ES-I3 (cell line): ENCODE results near the gene ITPR1.

Source experiments
- H3K36me3 ChIP-seq: 2 replicates; pipeline ENCODE4 v1.6.1; 2013; ENCODE audit warnings: mild to moderate bottlenecking, low read length, control low read depth, moderate library complexity; ENCODE audit not compliant: insufficient read depth
- H3K4me1 ChIP-seq: 2 replicates; pipeline ENCODE4 v1.6.1; 2013; ENCODE audit warnings: mild to moderate bottlenecking, control low read depth, low read length; ENCODE audit not compliant: insufficient read depth
- H3K9ac ChIP-seq: 2 replicates; pipeline ENCODE4 v1.6.1; 2013; ENCODE audit warnings: low read depth, mild to moderate bottlenecking, low read length, moderate library complexity
- H3K9me3 ChIP-seq: 2 replicates; pipeline ENCODE4 v1.6.1; 2013; ENCODE audit warnings: mild to moderate bottlenecking, low read length, moderate library complexity; ENCODE audit not compliant: control insufficient read depth, insufficient read depth

The ITPR1 gene

GRCh38 chr3:4823986-4824925, 331.1 kb downstream of the ITPR1 start:
- no peaks in the 10 kb centered on the region for H3K9me3 ChIP-seq
- H3K36me3 ChIP-seq, result no peaks in the 10 kb centered on the region
- H3K9ac ChIP-seq, result no peak overlapping the region
- peaks cover 11% of the 10 kb centered on the region for H3K4me1 ChIP-seq

GRCh38 chr3:4824926-4825325, 331.8 kb downstream of the ITPR1 start:
- Histone ChIP-seq H3K36me3 (no peaks in the 10 kb centered on the region), H3K9me3 (no peaks in the 10 kb centered on the region), H3K9ac (no peak overlapping the region), H3K4me1 (peaks cover 11% of the 10 kb centered on the region)

- Histone ChIP-seq H3K9ac (no peak overlapping the region), H3K4me1 (peaks cover 15% of the 10 kb centered on the region), H3K36me3 (no peaks in the 10 kb centered on the region), H3K9me3 (no peaks in the 10 kb centered on the region)
Observed at GRCh38 chr3:4825436-4826236, 332.5 kb downstream of the ITPR1 start.

- Histone ChIP-seq H3K4me1 (peaks cover 21% of the 10 kb centered on the region), H3K36me3 (no peaks in the 10 kb centered on the region), H3K9ac (no peak overlapping the region), H3K9me3 (no peaks in the 10 kb centered on the region)
Observed at GRCh38 chr3:4826237-4827100, 333.3 kb downstream of the ITPR1 start.

- no peaks in the 10 kb centered on the region for H3K9me3 ChIP-seq
- no peak overlapping the region for H3K9ac ChIP-seq
- H3K4me1 ChIP-seq, result peaks cover 23% of the 10 kb centered on the region
- H3K36me3 ChIP-seq, result no peaks in the 10 kb centered on the region
Observed at GRCh38 chr3:4827767-4828166, 334.6 kb downstream of the ITPR1 start.

GRCh38 chr3:4828279-4829030, 335.3 kb downstream of the ITPR1 start:
- Histone ChIP-seq H3K9me3 (no peaks in the 10 kb centered on the region), H3K36me3 (no peaks in the 10 kb centered on the region), H3K9ac (no peak overlapping the region), H3K4me1 (peaks cover 23% of the 10 kb centered on the region)

- H3K36me3 ChIP-seq, result no peaks in the 10 kb centered on the region
- H3K9me3 ChIP-seq, result no peaks in the 10 kb centered on the region
- no peak overlapping the region for H3K9ac ChIP-seq
- H3K4me1 ChIP-seq, result peaks cover 23% of the 10 kb centered on the region
Observed at GRCh38 chr3:4829031-4829394, 335.9 kb downstream of the ITPR1 start.

GRCh38 chr3:4830586-4830914, 337.4 kb downstream of the ITPR1 start:
- H3K9ac ChIP-seq, result no peak overlapping the region

GRCh38 chr3:4831580-4831950, 338.4 kb downstream of the ITPR1 start:
- Histone ChIP-seq H3K9ac (no peak overlapping the region), H3K4me1 (peaks cover 12% of the 10 kb centered on the region; the same call in 1 of the 2 replicates)

More at GRCh38 chr3:4830586-4830914, 337.4 kb downstream of the ITPR1 start:
- Histone ChIP-seq H3K9me3 (no peaks in the 10 kb centered on the region), H3K4me1 (peaks cover 14% of the 10 kb centered on the region; the same call in 1 of the 2 replicates), H3K36me3 (no peaks in the 10 kb centered on the region)

GRCh38 chr3:4833471-4833870, 340.3 kb downstream of the ITPR1 start:
- H3K36me3 ChIP-seq, result no peaks in the 10 kb centered on the region
- peaks cover 12% of the 10 kb centered on the region; the same call in 1 of the 2 replicates for H3K4me1 ChIP-seq
- no peaks in the 10 kb centered on the region for H3K9me3 ChIP-seq
- H3K9ac ChIP-seq, result no peak overlapping the region

More at GRCh38 chr3:4831580-4831950, 338.4 kb downstream of the ITPR1 start:
- Histone ChIP-seq H3K36me3 (no peaks in the 10 kb centered on the region), H3K9me3 (no peaks in the 10 kb centered on the region)

GRCh38 chr3:4834403-4834866, 341.3 kb downstream of the ITPR1 start:
- peaks cover 12% of the 10 kb centered on the region; the same call in 1 of the 2 replicates for H3K4me1 ChIP-seq

GRCh38 chr3:4835616-4836043, 342.5 kb downstream of the ITPR1 start:
- H3K9me3 ChIP-seq, result no peaks in the 10 kb centered on the region
- no peaks in the 10 kb centered on the region for H3K36me3 ChIP-seq
- H3K9ac ChIP-seq, result no peak overlapping the region
- peaks cover 8% of the 10 kb centered on the region; the same call in 1 of the 2 replicates for H3K4me1 ChIP-seq

More at GRCh38 chr3:4834403-4834866, 341.3 kb downstream of the ITPR1 start:
- Histone ChIP-seq H3K36me3 (no peaks in the 10 kb centered on the region), H3K9me3 (no peaks in the 10 kb centered on the region), H3K9ac (no peak overlapping the region)

GRCh38 chr3:4836516-4836915, 343.4 kb downstream of the ITPR1 start:
- Histone ChIP-seq H3K9me3 (no peaks in the 10 kb centered on the region), H3K9ac (no peak overlapping the region), H3K4me1 (peaks cover 10% of the 10 kb centered on the region), H3K36me3 (no peaks in the 10 kb centered on the region)
